ENCODE results near the gene OR6C4. TPM values are rescaled to one million over a fixed set of nuclear protein-coding genes. Genes with fewer than 3 reads are reported as not detected.
A peak's percentile ranks its signal among the peaks of the same experiment; 100 is the strongest.
"Not testable (repeated sequence)": the region's sequence is repeated elsewhere in the genome, so short reads cannot be mapped to it uniquely, and the experiment has no call there.

OR6C4 gene
- total RNA-seq (not detected), polyA plus RNA-seq (not detected), total RNA-seq (0 reads per million in 6 experiments)

GRCh38 chr12:55549302-55549701 is at the start of gene OR6C4:
Gene OR6C4, plus strand, starts transcription at chr12:55549602. Its CDS starts 1,625 bp downstream, at chr12:55551227.
- Mint-ChIP-seq H3K27me3 (peaks cover 13 to 48% (median 30%) of the 10 kb centered on the region in 5 donors), H3K36me3 (peaks cover 0 to 10% (median 1%) of the 10 kb centered on the region in 3 donors), H3K4me3 (no peak within 1 kb of the TSS), H3K4me1 (no peaks in the 10 kb centered on the region), H3K9me3 (peaks cover 0 to 9% (median 0%) of the 10 kb centered on the region in 9 donors), H3K27ac (no peak within 1 kb of the TSS)
- POLR2A ChIA-PET = no interaction called here
- no peak for ATAC-seq
- no peak for DNase-seq

DNA sequence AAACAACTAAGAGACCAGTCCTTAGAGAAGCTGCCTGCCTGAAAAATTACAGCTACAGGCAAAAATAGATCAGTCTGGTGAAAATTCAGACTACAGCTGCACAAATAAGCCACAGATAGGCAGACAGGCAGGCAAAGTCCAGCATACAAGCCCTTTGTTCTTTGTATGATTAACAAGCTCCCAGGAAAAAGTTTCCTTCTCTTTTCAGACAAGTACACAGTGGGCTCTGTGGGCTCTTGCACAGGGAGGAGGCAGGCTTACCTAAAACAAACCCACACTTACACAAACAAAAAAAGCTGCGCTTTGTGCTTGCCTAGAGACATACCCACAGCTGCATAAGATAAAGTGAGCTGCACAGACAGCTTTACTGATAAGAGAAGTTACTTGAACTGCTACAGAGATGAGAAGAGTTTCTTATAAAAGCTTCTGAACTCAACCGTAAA is 49.6 kb upstream of the OR6C4 start:
- POLR2A ChIA-PET = no interaction called here
- H3K4me1 Mint-ChIP-seq = no peaks in the 10 kb centered on the region
- no peak for ATAC-seq
- peaks cover 0 to 2% (median 0%) of the 10 kb centered on the region in 9 donors for H3K9me3 Mint-ChIP-seq
- H3K4me3 Mint-ChIP-seq = no peak overlapping the region
- H3K27me3 Mint-ChIP-seq = peaks cover 4 to 16% (median 12%) of the 10 kb centered on the region in 5 donors
- DNase-seq = no peak
- H3K27ac Mint-ChIP-seq = no peak overlapping the region
- H3K36me3 Mint-ChIP-seq = no peaks in the 10 kb centered on the region

- no peak for DNase-seq
These were observed 47.8 kb upstream of the OR6C4 start for GRCh38 chr12:55501601-55502000.

GRCh38 chr12:55515696-55516095 is 33.7 kb upstream of the OR6C4 start:
- Mint-ChIP-seq H3K4me1 (no peaks in the 10 kb centered on the region), H3K36me3 (peaks cover 0 to 3% (median 0%) of the 10 kb centered on the region in 3 donors), H3K27me3 (peaks cover 20 to 48% (median 30%) of the 10 kb centered on the region in 5 donors), H3K4me3 (no peak overlapping the region), H3K9me3 (peaks cover 0 to 11% (median 3%) of the 10 kb centered on the region in 9 donors), H3K27ac (no peak overlapping the region)
- POLR2A ChIA-PET = no interaction called here
- DNase-seq = no peak
- no peak for ATAC-seq

More at GRCh38 chr12:55501601-55502000, 47.8 kb upstream of the OR6C4 start:
- H3K36me3 Mint-ChIP-seq = no peaks in the 10 kb centered on the region
- H3K27ac Mint-ChIP-seq = no peak overlapping the region
- no peak overlapping the region for H3K4me3 Mint-ChIP-seq
- H3K27me3 Mint-ChIP-seq = peaks cover 6 to 16% (median 9%) of the 10 kb centered on the region in 5 donors
- peaks cover 0 to 6% (median 0%) of the 10 kb centered on the region in 9 donors for H3K9me3 Mint-ChIP-seq
- POLR2A ChIA-PET = no interaction called here
- no peak for ATAC-seq
- no peaks in the 10 kb centered on the region for H3K4me1 Mint-ChIP-seq

DNA sequence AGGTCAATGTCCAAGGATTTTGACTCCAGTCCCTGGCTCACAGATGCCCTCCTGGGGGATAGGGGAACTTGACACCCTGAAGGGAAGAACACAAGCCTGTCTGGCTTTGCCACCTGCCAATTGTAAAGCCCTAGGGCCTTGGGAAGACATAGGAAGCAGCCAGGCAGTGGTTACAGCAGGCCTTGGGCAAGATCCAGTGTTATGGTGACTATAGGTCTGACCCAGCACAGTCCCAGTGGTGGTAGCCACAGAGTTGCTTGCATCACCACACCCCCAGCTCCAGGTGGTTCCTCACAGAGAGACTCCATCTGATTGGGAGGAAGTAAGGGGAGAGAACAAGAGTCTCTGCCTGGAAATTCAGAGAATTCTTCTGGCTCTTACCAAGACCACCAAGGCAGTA is 33.0 kb upstream of the OR6C4 start:
- no peak overlapping the region for H3K4me3 Mint-ChIP-seq
- POLR2A ChIA-PET = no interaction called here
- peaks cover 0 to 11% (median 3%) of the 10 kb centered on the region in 9 donors for H3K9me3 Mint-ChIP-seq
- H3K4me1 Mint-ChIP-seq = no peaks in the 10 kb centered on the region
- no peak for DNase-seq
- H3K27me3 Mint-ChIP-seq = peaks cover 20 to 48% (median 30%) of the 10 kb centered on the region in 5 donors
- H3K27ac Mint-ChIP-seq = no peak overlapping the region
- ATAC-seq = no peak
- peaks cover 0 to 3% (median 0%) of the 10 kb centered on the region in 3 donors for H3K36me3 Mint-ChIP-seq

- POLR2A ChIA-PET, ATAC-seq, H3K4me1 Mint-ChIP-seq, DNase-seq, H3K27ac Mint-ChIP-seq, H3K4me3 Mint-ChIP-seq: not testable (repeated sequence)
- H3K9me3 Mint-ChIP-seq = peaks cover 0 to 10% (median 2%) of the 10 kb centered on the region in 9 donors
- H3K36me3 Mint-ChIP-seq = peaks cover 1 to 10% (median 1%) of the 10 kb centered on the region in 3 donors
- peaks cover 20 to 58% (median 38%) of the 10 kb centered on the region in 5 donors for H3K27me3 Mint-ChIP-seq
These were observed 1.2 kb upstream of the OR6C4 start for GRCh38 chr12:55548235-55548634.

GRCh38 chr12:55548756-55549155 is 646 bp upstream of the OR6C4 start:
- no peaks in the 10 kb centered on the region for H3K4me1 Mint-ChIP-seq
- DNase-seq = no peak
- no peak overlapping the region for H3K27ac Mint-ChIP-seq
- peaks cover 18 to 53% (median 33%) of the 10 kb centered on the region in 5 donors for H3K27me3 Mint-ChIP-seq
- H3K4me3 Mint-ChIP-seq = no peak overlapping the region
- POLR2A ChIA-PET = no interaction called here
- no peak for ATAC-seq
- H3K36me3 Mint-ChIP-seq = peaks cover 0 to 10% (median 1%) of the 10 kb centered on the region in 3 donors
- peaks cover 0 to 9% (median 2%) of the 10 kb centered on the region in 9 donors for H3K9me3 Mint-ChIP-seq

GRCh38 chr12:55554296-55554695 is 4.9 kb downstream of the OR6C4 start:
- POLR2A ChIA-PET = no interaction called here
- Mint-ChIP-seq H3K27ac (no peak overlapping the region), H3K36me3 (peaks cover 2 to 29% (median 6%) of the 10 kb centered on the region in 3 donors), H3K27me3 (peaks cover 9 to 35% (median 15%) of the 10 kb centered on the region in 5 donors), H3K4me3 (no peak overlapping the region), H3K9me3 (peaks cover 8 to 36% (median 26%) of the 10 kb centered on the region in 9 donors), H3K4me1 (no peaks in the 10 kb centered on the region)
- no peak for DNase-seq
- ATAC-seq = no peak

GRCh38 chr12:55570060-55570459 is 20.7 kb downstream of the OR6C4 start:
- Mint-ChIP-seq H3K36me3 (peaks cover 3 to 38% (median 17%) of the 10 kb centered on the region in 3 donors), H3K9me3 (peaks cover 19 to 60% (median 44%) of the 10 kb centered on the region in 9 donors), H3K27me3 (peaks cover 17 to 39% (median 24%) of the 10 kb centered on the region in 5 donors)
- H3K4me3 Mint-ChIP-seq, ATAC-seq, POLR2A ChIA-PET, DNase-seq, H3K4me1 Mint-ChIP-seq, H3K27ac Mint-ChIP-seq: not testable (repeated sequence)

DNA sequence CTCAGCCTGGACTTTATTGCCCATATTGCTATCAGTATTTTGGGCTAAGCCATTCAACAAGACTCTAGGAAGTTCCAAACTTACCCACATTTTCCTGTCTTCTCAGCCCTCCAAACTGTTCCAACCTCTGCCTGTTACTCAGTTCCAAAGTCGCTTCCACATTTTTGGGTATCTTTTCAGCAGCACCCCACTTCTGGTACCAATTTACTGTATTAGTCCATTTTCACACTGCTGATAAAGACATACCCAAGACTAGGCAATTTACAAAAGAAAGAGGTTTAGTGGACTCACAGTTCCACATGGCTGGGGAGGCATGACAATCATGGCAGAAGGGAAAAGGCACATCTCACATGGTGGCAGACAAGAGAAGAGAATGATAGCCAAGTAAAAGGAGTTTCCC is 21.3 kb downstream of the OR6C4 start:
- H3K4me1 Mint-ChIP-seq, DNase-seq, H3K27ac Mint-ChIP-seq, POLR2A ChIA-PET, ATAC-seq, H3K4me3 Mint-ChIP-seq: not testable (repeated sequence)
- Mint-ChIP-seq H3K36me3 (peaks cover 3 to 38% (median 17%) of the 10 kb centered on the region in 3 donors), H3K9me3 (peaks cover 19 to 55% (median 44%) of the 10 kb centered on the region in 9 donors), H3K27me3 (peaks cover 17 to 40% (median 24%) of the 10 kb centered on the region in 5 donors)

GRCh38 chr12:55572168-55572567 is 22.8 kb downstream of the OR6C4 start, which contains the start of gene OR2AP1:
Gene OR2AP1, plus strand, starts transcription at chr12:55572468. Its CDS starts 1,947 bp downstream, at chr12:55574415.
- peak within 1 kb of the TSS in 1 of 10 donors; percentile 26 for H3K27ac Mint-ChIP-seq
- POLR2A ChIA-PET = no interaction called here
- H3K9me3 Mint-ChIP-seq = peaks cover 19 to 50% (median 41%) of the 10 kb centered on the region in 9 donors
- no peak for ATAC-seq
- peaks cover 3 to 36% (median 17%) of the 10 kb centered on the region in 3 donors for H3K36me3 Mint-ChIP-seq
- H3K4me3 Mint-ChIP-seq = no peak within 1 kb of the TSS
- no peaks in the 10 kb centered on the region for H3K4me1 Mint-ChIP-seq
- peaks cover 18 to 40% (median 25%) of the 10 kb centered on the region in 5 donors for H3K27me3 Mint-ChIP-seq
- DNase-seq = no peak

DNA sequence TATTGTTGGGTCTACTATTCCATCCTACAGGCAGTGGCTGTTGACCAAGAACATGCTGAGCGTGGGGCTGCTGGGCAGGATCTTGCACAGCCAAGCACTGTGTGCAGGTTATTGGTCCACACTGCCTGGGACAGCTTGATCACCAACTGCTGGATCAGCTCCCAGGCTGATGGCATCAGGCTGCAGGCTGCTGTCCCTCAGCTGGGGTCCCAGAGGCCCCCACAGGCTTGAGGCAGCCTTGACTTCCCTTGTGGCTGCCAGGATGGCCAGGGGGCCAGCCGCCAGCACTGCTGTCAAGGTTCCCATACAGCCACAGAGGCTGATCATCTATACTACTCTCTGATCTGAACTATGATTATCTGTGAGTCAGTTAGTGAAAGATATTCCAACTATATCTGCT is 32.7 kb downstream of the OR6C4 start:
- Mint-ChIP-seq H3K27me3 (peaks cover 33 to 52% (median 37%) of the 10 kb centered on the region in 5 donors), H3K9me3 (peaks cover 0 to 28% (median 13%) of the 10 kb centered on the region in 9 donors), H3K4me3 (no peak overlapping the region), H3K36me3 (peaks cover 0 to 18% (median 3%) of the 10 kb centered on the region in 3 donors), H3K4me1 (no peaks in the 10 kb centered on the region), H3K27ac (no peak overlapping the region)
- POLR2A ChIA-PET = no interaction called here
- DNase-seq = no peak
- ATAC-seq = no peak

GRCh38 chr12:55585817-55586216 is 36.4 kb downstream of the OR6C4 start:
- Mint-ChIP-seq H3K4me3 (no peak overlapping the region), H3K4me1 (peaks cover 0 to 3% (median 0%) of the 10 kb centered on the region in 4 donors), H3K27ac (no peak overlapping the region), H3K36me3 (peaks cover 0 to 11% (median 6%) of the 10 kb centered on the region in 3 donors), H3K27me3 (peaks cover 28 to 48% (median 36%) of the 10 kb centered on the region in 5 donors), H3K9me3 (peaks cover 0 to 17% (median 11%) of the 10 kb centered on the region in 9 donors)
- no peak for ATAC-seq
- POLR2A ChIA-PET = no interaction called here
- DNase-seq = no peak
